GM21737 (cell line): ENCODE data around the gene PHACTR2.
"Not testable (repeated sequence)": the region's sequence is repeated elsewhere in the genome, so short reads cannot be mapped to it uniquely, and the experiment has no call there.

Source experiments
- ATAC-seq: cut with Tn5 transposase; IDR thresholded peaks from one replicate; pipeline ENCODE4 v1.9.1; 2021; ENCODE audit warnings: mild to moderate bottlenecking, moderate library complexity; ENCODE audit not compliant: unreplicated experiment

Gene PHACTR2

DNA sequence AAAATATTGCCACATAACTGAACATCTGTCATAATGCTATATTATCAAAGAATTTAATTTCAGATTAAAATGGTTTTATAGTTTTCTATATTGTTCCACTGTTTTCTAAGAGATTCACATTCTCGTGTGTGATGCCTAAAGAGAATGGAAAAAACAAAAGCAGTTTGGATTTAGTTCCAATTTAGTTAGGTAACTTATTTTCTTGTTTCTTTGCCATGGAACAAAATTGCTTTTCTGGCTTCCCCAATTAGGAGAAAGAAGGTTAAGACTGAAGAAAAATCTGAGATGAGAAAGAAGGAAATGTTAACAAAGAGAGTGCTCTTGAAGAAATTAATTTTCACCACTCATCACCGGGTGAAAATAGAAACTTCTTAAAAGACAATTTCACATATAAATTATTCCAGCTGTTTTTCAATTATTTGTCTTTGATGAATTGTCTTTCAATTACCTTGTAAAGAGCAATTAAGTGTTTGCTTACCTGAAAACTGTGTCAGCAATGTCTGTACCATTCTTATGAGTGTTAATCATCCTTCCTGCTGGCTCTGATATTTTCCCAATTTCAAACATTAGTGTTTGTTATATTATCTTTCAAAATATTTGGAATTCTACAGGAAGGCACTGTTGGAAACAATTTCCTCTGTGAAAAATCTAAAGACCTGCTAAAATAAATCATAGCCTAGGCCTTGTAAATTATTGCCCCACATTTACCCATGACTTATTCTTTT lies 19.5 kb downstream of the PHACTR2 start:
- ATAC-seq = no peak

DNA sequence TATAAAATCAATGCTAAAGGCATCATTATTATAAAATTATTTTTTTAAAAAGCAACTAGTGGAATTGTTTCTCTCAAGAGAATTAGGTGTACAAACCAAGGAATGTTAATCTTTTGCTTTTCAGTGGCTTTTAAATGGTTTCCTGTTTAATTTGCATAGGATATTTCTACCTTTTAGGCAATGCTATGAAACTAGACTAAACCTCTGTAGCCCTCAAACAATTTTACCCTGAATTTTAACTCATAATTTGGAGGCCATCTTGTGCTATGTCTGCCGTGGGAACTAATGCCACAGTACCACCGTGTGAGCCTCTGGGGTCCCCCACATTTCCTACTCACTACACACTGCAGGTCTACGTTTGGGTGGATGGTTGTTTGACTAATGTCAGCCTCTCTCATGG lies 20.6 kb downstream of the PHACTR2 start:
- ATAC-seq = no peak

GRCh38 chr6:143698759-143699429 lies 21.1 kb downstream of the PHACTR2 start:
- no peak for ATAC-seq

- ATAC-seq = no peak
Measured at GRCh38 chr6:143699430-143699825, 21.7 kb downstream of the PHACTR2 start.

DNA sequence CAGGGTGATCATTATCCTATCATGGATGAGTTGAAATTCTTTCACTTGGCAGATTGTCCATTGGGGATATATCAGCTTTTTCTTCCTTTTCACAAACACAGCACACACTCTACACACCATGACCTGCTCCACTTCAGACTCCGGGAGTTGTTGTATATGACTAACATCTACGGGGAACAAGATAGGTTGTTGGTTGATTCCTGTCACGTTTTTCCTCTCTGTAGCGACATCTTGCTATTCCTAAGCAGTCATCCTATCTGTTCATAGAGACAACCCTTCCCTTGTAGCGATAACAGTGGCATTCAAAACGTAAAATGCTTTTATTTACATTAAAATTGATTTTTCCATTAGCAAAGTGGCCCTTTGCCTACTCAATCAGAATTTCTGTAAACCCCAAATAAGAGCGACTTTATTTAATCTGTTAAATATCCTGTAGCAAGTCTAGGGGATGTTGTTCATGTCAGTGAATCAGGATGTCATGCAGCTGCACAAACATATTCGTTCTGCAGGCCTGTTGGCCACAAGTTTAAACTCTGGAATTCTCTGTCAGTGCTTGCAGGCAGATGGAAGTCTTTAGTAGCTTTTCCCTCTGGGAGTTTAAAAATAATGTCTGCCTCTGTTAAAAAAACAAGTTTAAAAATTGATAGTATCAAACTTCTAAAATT lies 23.1 kb downstream of the PHACTR2 start:
- ATAC-seq = no peak

GRCh38 chr6:143701349-143702234 lies 23.8 kb downstream of the PHACTR2 start:
- no peak for ATAC-seq

- ATAC-seq = no peak
Measured at GRCh38 chr6:143705569-143705968, 27.8 kb downstream of the PHACTR2 start.

DNA sequence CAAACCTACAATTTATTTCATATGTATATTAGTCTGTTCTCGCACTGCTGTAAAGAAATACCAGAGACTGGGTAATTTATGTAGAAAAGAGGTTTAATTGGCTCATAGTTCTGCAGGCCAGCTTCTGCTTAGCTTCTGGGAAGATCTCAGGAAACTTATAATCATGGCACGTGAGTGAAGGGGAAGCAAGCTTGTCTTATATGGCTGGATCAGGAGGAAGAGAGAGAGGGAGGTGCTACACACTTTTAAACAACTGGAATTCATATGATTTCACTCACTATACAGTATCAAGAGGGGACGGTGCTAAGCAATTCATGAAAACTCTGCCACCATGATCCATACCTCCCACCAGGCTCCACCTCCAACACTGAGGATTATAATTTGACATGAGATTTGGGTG lies 29.9 kb downstream of the PHACTR2 start:
- no peak for ATAC-seq

DNA sequence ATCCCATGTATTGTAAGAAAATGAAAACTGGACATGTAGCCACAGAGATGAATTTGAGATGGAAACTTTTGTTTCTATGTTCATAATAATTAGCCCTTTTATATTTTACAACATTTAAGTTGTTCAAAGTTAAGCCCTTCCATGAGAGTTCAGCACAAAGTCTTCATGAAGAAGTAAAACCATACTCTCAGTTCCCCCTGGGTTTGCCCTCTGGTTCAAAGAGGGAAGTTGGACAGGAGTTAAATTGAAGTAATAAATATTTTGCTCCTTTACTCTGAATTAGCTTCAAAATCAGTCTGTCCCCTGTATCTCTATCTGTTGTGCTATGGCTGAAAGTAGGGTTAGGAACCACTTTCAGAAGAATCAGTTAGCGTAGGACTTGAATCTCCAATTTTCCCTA lies 31.1 kb downstream of the PHACTR2 start:
- no peak for ATAC-seq

DNA sequence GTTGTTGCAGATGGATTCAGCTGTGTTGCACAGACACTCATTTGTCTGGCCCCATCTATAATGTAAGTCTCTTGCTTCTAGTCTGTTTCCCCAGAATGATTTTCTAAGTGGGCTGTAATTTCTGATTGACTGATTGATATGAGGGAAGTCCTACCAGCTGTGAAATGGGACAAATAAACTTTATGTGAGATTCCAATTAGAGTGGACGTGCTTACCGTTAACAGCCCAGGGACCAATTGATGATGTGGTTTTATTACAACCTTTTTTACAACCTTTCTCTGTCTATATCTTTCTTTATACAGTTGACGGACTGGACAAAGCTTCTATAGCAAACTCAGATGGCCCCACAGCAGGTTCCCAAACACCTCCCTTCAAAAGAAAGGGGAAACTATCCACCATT lies 33.9 kb downstream of the PHACTR2 start:
- no peak for ATAC-seq

DNA sequence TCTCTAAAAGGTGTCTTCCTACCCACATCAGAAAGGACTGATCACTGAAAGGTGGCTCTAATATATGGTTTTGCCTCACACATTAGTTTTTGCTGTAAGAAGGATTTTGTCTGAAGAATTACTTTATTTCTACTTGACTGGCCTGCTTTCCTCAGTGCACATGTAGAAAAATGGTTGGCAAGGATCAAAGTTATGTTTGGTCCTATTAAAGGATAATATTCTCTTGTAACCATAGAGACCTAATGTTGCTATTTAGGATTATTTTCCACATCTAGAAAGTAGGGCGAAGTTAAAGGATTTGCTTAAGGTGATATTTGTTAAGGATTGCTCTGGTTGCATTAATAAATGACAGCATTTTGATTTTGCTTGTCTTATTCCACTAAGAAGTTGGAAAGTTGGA lies 40.7 kb downstream of the PHACTR2 start:
- no peak for ATAC-seq

DNA sequence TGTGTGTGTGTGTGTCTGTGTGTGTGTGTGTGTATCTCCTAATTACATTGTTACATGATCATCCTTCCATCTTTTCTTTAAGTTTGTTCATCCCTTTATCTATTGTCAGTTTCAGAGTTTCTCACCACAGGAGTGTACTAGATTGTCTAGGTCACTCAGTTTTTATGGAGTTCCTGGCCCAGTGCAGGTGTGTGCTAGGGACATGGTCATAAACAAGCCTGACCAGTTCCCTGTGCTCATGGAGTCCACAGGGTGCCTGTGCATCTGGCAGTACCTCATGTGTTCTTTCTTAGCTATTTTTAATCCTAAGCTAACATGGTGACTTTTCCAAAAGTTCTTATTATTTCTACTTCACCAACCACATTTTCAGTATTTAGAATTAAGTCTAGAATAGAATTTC lies 43.9 kb downstream of the PHACTR2 start:
- no peak for ATAC-seq

DNA sequence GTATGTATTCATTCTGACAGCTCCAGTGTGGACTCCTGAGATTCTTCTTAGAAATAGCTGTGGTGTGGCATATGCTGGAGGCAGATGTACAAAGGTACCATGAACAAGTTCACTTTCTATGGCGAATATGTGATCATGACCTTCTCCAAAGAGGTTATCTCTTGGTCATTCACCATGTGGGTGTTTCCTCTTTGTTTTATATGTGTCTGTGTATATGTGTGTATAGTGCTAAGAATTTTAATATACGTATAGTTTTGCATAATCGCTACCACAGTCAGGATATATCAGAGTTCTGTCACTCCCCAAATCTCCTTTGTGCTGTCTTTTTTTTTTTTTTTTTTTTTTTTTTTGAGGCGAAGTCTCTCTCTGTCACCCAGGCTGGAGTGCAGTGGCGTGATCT lies 47.1 kb downstream of the PHACTR2 start:
- ATAC-seq = no peak

DNA sequence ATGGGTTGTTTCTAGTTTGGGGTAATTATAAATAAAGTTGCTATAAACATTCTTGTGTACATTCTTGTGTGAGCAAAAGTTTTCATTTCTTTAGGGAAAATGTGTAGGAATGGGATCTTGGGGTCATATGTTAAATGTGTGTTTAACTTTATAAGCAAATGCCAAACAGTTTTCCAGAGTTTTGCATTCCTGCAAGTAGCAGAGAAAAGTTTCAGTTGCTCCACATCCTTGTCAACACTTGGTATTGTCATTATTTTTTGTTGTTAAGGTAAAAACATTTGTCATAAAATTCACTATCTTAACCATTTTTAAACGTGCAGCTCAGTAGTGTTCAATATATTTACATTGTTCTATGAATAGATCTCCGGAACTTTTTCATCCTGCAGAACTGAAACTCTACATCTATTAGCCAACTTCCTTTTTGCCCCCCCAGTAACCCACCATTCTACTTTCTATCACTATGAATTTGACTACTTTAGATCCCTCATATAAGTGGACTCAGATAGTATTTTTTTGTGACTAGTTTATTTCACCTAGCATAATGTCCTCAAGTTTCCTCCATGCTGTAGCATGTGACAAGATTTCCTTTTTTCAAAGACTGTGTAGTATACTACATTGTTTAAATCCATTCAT lies 48.4 kb downstream of the PHACTR2 start:
- ATAC-seq = no peak

- ATAC-seq = no peak
Measured at GRCh38 chr6:143727035-143727434, 49.3 kb downstream of the PHACTR2 start.

DNA sequence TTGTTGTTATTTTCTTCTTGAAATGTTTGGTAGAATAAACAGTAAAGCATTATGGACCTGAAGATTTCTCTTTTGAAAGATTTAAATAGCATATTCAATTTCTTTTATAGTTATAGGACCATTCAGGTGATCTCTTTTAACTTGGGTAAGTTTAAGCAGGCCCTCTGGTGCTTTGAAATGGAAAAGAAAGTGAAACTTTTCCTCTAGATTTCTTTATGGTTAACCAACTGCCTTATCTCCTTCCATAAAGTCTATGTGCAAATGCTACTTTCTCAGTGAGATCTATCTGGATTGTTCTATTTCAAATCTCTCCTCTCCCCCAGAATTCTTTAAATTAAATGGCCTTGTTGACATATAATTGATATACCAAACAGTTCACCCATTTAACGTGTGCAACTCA lies 54.0 kb downstream of the PHACTR2 start:
- ATAC-seq = no peak

GRCh38 chr6:143732536-143732935 lies 54.8 kb downstream of the PHACTR2 start:
- ATAC-seq = no peak

GRCh38 chr6:143733510-143733909 lies 55.7 kb downstream of the PHACTR2 start:
- ATAC-seq = no peak

DNA sequence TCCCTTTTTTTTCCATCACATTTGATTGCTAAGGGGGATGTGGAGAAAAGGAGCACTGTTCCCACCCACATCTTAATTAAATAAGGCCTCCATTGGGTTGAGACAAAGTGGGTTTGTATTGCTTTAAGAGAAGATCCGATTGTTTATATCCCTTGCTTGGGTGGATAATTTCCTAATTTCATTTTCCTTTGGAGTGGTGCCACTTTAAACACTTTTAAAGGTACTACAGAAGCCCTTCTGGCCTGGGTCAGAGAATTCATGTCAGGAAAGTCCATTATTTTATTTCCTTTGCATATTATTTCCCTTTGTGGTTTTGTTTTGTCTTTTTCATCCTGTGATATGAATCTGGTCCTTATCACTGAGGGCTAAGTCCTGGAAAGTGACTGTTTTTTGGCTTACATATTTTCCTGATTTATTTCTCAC lies 56.9 kb downstream of the PHACTR2 start:
- no peak for ATAC-seq

DNA sequence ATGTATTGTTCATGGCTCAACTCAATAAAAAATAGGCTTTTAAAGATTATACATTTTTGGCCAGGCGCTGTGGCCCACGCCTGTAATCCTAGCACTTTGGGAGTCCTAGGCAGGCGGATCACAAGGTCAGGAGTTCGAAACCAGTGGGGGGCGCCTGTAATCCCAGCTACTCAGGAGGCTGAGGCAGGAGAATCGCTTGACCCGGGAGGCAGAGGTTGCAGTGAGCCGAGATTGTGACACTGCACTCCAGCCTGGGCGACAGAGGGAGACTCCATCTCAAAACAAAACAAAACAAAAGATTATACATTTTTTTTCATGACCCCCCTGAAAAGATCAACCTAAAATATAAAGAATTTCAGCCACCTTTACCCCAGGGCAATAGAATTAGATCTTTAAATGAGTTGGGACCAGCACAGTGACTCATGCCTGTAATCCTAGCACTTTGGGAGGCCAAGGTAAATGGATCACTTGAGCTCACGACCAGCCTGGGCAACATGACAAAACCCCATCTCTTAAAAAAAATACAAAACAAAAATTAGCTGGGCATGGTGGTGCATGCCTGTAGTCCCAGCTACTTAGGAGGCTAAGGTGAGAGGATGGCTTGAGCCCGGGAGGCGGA lies 60.4 kb downstream of the PHACTR2 start:
- not testable (repeated sequence) for ATAC-seq
